Keratinocyte (primary cell): ENCODE data around the gene SPATA31C1. TPM values are rescaled to one million over a fixed set of nuclear protein-coding genes. Genes with fewer than 3 reads are reported as not detected.

Source experiments
- DNase-seq: peaks from one replicate; pipeline ENCODE4 v3.0.0-alpha.2; 2011; ENCODE audit warnings: low read depth, missing footprints, low spot score
- FAIRE-seq: peaks from 2 replicates; lab custom pipeline; 2011; peaks lifted over from hg19 to GRCh38; lab: Jason Lieb, UNC
- H2AFZ ChIP-seq: 2 replicates; pipeline ENCODE4 v1.6.0; 2012; ENCODE audit warnings: low read length, control low read depth, inconsistent platforms; ENCODE audit not compliant: control insufficient read depth
- H3K27ac ChIP-seq: 2 replicates; pipeline ENCODE4 v1.5.1; 2011; ENCODE audit warnings: low read length; ENCODE audit not compliant: control insufficient read depth, insufficient read depth
- H3K27me3 ChIP-seq: 3 replicates; pipeline ENCODE4 v1.6.0; 2011; ENCODE audit warnings: low read length; ENCODE audit not compliant: control insufficient read depth, insufficient read depth; ENCODE audit errors: extremely low read depth
- H3K36me3 ChIP-seq, 2 experiments: 2 replicates in 1 of 2; 3 replicates in 1 of 2; pipeline ENCODE4 v1.5.1; 2011; ENCODE audit warnings: low read length in 2 of 2, mild to moderate bottlenecking in 1 of 2; ENCODE audit not compliant: control insufficient read depth in 2 of 2, insufficient read depth in 2 of 2; ENCODE audit errors: extremely low read depth in 1 of 2
- H3K4me1 ChIP-seq: 3 replicates; pipeline ENCODE4 v1.5.1; 2011; ENCODE audit warnings: low read length; ENCODE audit not compliant: control insufficient read depth, insufficient read depth; ENCODE audit errors: extremely low read depth
- H3K4me2 ChIP-seq: 3 replicates; pipeline ENCODE4 v1.6.0; 2011; ENCODE audit warnings: low read depth, low read length; ENCODE audit not compliant: control insufficient read depth, insufficient read depth; ENCODE audit errors: extremely low read depth
- H3K4me3 ChIP-seq, 3 experiments: fragments of 200-600 bp in 1 of 3; sonication (generic) in 1 of 3; 2 replicates in 2 of 3; 3 replicates in 1 of 3; pipeline ENCODE4 v1.5.1; 2011 to 2016; ENCODE audit warnings: low read length in 3 of 3, mild to moderate bottlenecking in 3 of 3, control low read depth in 2 of 3, inconsistent platforms in 1 of 3, low read depth in 1 of 3, mixed read lengths in 1 of 3, mixed run types in 1 of 3, moderate library complexity in 1 of 3; ENCODE audit not compliant: control insufficient read depth in 2 of 3, insufficient read depth in 2 of 3; ENCODE audit errors: extremely low read depth in 1 of 3
- H3K79me2 ChIP-seq: 2 replicates; pipeline ENCODE4 v1.6.0; 2012; ENCODE audit warnings: low read length; ENCODE audit not compliant: control insufficient read depth, insufficient read depth
- H3K9ac ChIP-seq: 3 replicates; pipeline ENCODE4 v1.6.0; 2011; ENCODE audit warnings: low read length; ENCODE audit not compliant: control insufficient read depth, insufficient read depth; ENCODE audit errors: extremely low read depth
- H3K9me1 ChIP-seq: 3 replicates; pipeline ENCODE4 v1.6.0; 2011; ENCODE audit warnings: low read length; ENCODE audit not compliant: control insufficient read depth, insufficient read depth; ENCODE audit errors: extremely low read depth
- H3K9me3 ChIP-seq: 2 replicates; pipeline ENCODE4 v1.5.1; 2012; ENCODE audit warnings: low read depth, low read length; ENCODE audit not compliant: control insufficient read depth
- H4K20me1 ChIP-seq: 3 replicates; pipeline ENCODE4 v1.6.0; 2011; ENCODE audit warnings: low read length; ENCODE audit not compliant: control insufficient read depth, insufficient read depth; ENCODE audit errors: extremely low read depth
- EZH2 ChIP-seq: IDR thresholded peaks from one replicate; pipeline ENCODE4 v1.6.1; 2012; ENCODE audit warnings: inconsistent platforms, mild to moderate bottlenecking, low read length, moderate library complexity
- dilution Hi-C: fragments of 300-500 bp; cut with MboI; formaldehyde crosslinking; loops from one replicate; pipeline ENCODE4 v1.7.0; 2020; ENCODE audit warnings: low sequenced_read_pairs; ENCODE audit not compliant: extremely low pct_ligation_motif_present
- polyA plus RNA-seq, 5 experiments: library from polyadenylated mRNA; depleted of rRNA in 3 of 5; stranded (reverse) in 3 of 5; stranded (forward) in 1 of 5; unstranded in 1 of 5; fragments of >200 nt; gene quantifications; 1 replicate in 1 of 5; 2 replicates in 3 of 5; 3 replicates in 1 of 5; pipeline versions ENCODE4 v1.2.1 to v1.2.3, GENCODE V29; 2011 to 2012; ENCODE audit warnings: missing spikeins in 2 of 5, low read depth in 1 of 5, low replicate concordance in 1 of 5
- TF ChIP-seq, protein P1 (sequence below), 3 experiments: IDR thresholded peaks in 1 of 3; conservative IDR thresholded peaks in 1 of 3; optimal IDR thresholded peaks in 1 of 3; 2 replicates in 2 of 3; 3 replicates in 1 of 3; pipeline versions ENCODE3 to v1.5.1; 2011; ENCODE audit warnings: low read length in 3 of 3, mild to moderate bottlenecking in 3 of 3, moderate library complexity in 2 of 3, control low read depth in 1 of 3, inconsistent platforms in 1 of 3; ENCODE audit not compliant: insufficient read depth in 2 of 3; ENCODE audit errors: extremely low read depth in 1 of 3

SPATA31C1 gene
- polyA plus RNA-seq, 1 donor (not counting 4 experiments of a cell fraction or from before 2014, with no cell fraction given), result not detected

DNA sequence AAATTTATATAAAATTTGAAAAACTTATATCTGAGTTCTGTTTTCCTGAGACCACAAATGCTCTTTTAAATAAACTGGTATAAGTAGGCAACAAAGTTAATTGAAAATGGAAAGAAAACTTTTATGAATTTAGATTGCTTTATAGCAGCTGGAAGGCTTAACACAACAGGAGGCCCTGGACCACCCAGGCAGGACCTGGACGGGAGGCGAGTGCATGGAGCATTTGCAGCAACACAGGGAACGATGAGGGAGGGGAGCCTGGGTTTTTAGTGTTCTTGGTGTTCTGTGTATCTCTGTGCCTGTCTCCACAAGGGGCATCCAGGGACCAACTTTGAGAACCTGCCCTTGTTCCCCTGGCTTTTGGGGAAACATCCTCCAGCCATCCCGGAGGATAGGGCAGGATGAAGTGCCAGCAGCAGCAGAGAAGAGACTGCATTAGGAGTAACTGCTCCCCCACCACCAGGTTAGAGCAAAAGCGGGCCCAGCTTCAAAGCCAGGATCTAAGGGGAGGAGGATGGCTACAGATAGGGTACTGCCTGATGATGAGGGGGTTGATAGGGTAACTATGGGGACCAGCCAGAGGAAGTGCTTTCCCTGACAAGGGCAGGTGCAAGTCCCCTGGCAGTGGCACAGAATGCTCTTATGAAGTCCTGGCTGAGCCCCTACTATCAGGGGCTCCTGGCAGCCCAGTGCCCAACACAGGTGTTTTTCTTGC, 41.8 kb upstream of the SPATA31C1 start:
- no peaks in the 10 kb centered on the region for H3K9me3 ChIP-seq
- TF ChIP-seq, protein P1, sequence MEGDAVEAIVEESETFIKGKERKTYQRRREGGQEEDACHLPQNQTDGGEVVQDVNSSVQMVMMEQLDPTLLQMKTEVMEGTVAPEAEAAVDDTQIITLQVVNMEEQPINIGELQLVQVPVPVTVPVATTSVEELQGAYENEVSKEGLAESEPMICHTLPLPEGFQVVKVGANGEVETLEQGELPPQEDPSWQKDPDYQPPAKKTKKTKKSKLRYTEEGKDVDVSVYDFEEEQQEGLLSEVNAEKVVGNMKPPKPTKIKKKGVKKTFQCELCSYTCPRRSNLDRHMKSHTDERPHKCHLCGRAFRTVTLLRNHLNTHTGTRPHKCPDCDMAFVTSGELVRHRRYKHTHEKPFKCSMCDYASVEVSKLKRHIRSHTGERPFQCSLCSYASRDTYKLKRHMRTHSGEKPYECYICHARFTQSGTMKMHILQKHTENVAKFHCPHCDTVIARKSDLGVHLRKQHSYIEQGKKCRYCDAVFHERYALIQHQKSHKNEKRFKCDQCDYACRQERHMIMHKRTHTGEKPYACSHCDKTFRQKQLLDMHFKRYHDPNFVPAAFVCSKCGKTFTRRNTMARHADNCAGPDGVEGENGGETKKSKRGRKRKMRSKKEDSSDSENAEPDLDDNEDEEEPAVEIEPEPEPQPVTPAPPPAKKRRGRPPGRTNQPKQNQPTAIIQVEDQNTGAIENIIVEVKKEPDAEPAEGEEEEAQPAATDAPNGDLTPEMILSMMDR (optimal IDR thresholded peaks at IDR 0.05 in 1 of 3, IDR thresholded peaks at IDR 0.05 in 1 of 3, conservative IDR thresholded peaks at IDR 0.05 in 1 of 3; ENCODE audit: extremely low read depth in 1 of 3, insufficient read depth in 2 of 3, low read length in 3 of 3), result no peak
- no peak for TF ChIP-seq EZH2
- H2AFZ ChIP-seq, result no peak overlapping the region
- dilution Hi-C loops, result no loop called here
- peaks cover 3% of the 10 kb centered on the region for H3K27me3 ChIP-seq
- H3K36me3 ChIP-seq, result no peaks in the 10 kb centered on the region
- H3K4me1 ChIP-seq, result no peaks in the 10 kb centered on the region
- no peak overlapping the region for H3K4me2 ChIP-seq
- H3K9ac ChIP-seq, result no peak overlapping the region
- H3K79me2 ChIP-seq, result no peaks in the 10 kb centered on the region
- H3K4me3 ChIP-seq, result no peak overlapping the region
- no peak overlapping the region for H3K27ac ChIP-seq
- no peaks in the 10 kb centered on the region for H3K9me1 ChIP-seq
- H4K20me1 ChIP-seq, result no peaks in the 10 kb centered on the region
- FAIRE-seq (no peak), DNase-seq (no peak)

DNA sequence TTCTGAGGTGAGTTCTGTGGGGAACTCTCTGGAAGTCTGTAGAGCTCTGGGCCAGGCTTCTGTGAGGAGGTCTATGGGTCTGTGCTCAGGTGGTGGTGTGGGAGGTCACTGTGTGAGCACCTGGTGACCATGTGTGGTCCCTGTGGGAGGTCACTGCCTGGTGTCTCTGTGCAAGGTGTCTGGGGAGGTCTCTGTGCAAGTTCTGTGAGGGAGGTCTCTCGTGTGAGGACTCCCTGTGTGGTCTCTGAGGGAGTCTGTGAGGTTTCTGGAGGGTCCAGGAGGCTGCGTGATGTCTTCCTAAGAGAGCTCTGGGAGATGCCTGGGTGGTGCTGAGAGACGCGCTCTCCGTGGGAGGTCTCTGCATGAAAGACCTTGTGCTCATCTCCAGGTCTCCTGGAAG, 41.1 kb upstream of the SPATA31C1 start:
- no peaks in the 10 kb centered on the region for H3K9me1 ChIP-seq
- no peak overlapping the region for H3K9ac ChIP-seq
- no peaks in the 10 kb centered on the region for H3K4me1 ChIP-seq
- TF ChIP-seq EZH2, result no peak
- TF ChIP-seq, protein P1 (optimal IDR thresholded peaks at IDR 0.05 in 1 of 3, IDR thresholded peaks at IDR 0.05 in 1 of 3, conservative IDR thresholded peaks at IDR 0.05 in 1 of 3; ENCODE audit: extremely low read depth in 1 of 3, insufficient read depth in 2 of 3, low read length in 3 of 3), result no peak
- no peaks in the 10 kb centered on the region for H3K36me3 ChIP-seq
- no peaks in the 10 kb centered on the region for H3K79me2 ChIP-seq
- H3K27me3 ChIP-seq, result peaks cover 3% of the 10 kb centered on the region
- H3K9me3 ChIP-seq, result no peaks in the 10 kb centered on the region
- no peak overlapping the region for H3K4me3 ChIP-seq
- FAIRE-seq (no peak), DNase-seq (no peak)
- dilution Hi-C loops, result no loop called here
- H3K27ac ChIP-seq, result no peak overlapping the region
- H3K4me2 ChIP-seq, result no peak overlapping the region
- H4K20me1 ChIP-seq, result no peaks in the 10 kb centered on the region
- H2AFZ ChIP-seq, result no peak overlapping the region
